ENCODE measurements around the gene UBR4. TPM values are rescaled to one million over a fixed set of nuclear protein-coding genes. Genes with fewer than 3 reads are reported as not detected.
"Not testable (repeated sequence)": the region's sequence is repeated elsewhere in the genome, so short reads cannot be mapped to it uniquely, and the experiment has no call there.

The UBR4 gene
- total RNA-seq, 2 experiments from 2014 or later, result 133 TPM

- Mint-ChIP-seq H3K36me3 (ENCODE audit: low read depth) (peaks cover 59% of the 10 kb centered on the region), H3K4me3 (no peak overlapping the region), H3K27me3 (no peaks in the 10 kb centered on the region), H3K9me3 (no peaks in the 10 kb centered on the region), H3K27ac (peak overlapping the region; percentile 63), H3K4me1 (ENCODE audit: low read depth) (peaks cover 11% of the 10 kb centered on the region)
- no peak for TF ChIP-seq CTCF (IDR thresholded peaks at IDR 0.05)
- POLR2A ChIA-PET, result interaction anchor here (0.8 to 3.5 kb wide), 4 partner anchors 9 to 25 kb away, joined by 3 to 19 read pairs (median 4); partner anchors contain the start of gene UBR4
- CTCF ChIA-PET, result interaction anchor here (0.8 to 1.3 kb wide), 6 partner anchors 9 to 211 kb away, joined by 3 to 4 read pairs (median 3); no protein-coding TSS in a partner anchor
- no peak for DNase-seq
- intact Hi-C loops (cut with micrococcal nuclease), result no loop called here
- no peak for ATAC-seq
Measured at GRCh38 chr1:19220080-19220846, 10.2 kb upstream of the UBR4 start.

GRCh38 chr1:19219451-19219850, 9.4 kb upstream of the UBR4 start:
- TF ChIP-seq CTCF (IDR thresholded peaks at IDR 0.05), result no peak
- Mint-ChIP-seq H3K4me1 (ENCODE audit: low read depth) (peaks cover 12% of the 10 kb centered on the region), H3K27ac (peak overlapping the region; percentile 63), H3K4me3 (no peak overlapping the region), H3K36me3 (ENCODE audit: low read depth) (peaks cover 54% of the 10 kb centered on the region), H3K27me3 (no peaks in the 10 kb centered on the region), H3K9me3 (no peaks in the 10 kb centered on the region)
- POLR2A ChIA-PET, result interaction anchor here (0.7 to 3.5 kb wide), 5 partner anchors 8 to 26 kb away, joined by 3 to 19 read pairs (median 3); partner anchors contain the start of gene UBR4
- CTCF ChIA-PET, result interaction anchor here (1.0 to 1.3 kb wide), 3 partner anchors 8 to 210 kb away, joined by 3 to 4 read pairs (median 3); no protein-coding TSS in a partner anchor
- ATAC-seq (no peak), DNase-seq (no peak)
- intact Hi-C loops (cut with micrococcal nuclease), result no loop called here

GRCh38 chr1:19216585-19216984, 6.5 kb upstream of the UBR4 start:
- peaks cover 54% of the 10 kb centered on the region for H3K36me3 Mint-ChIP-seq (ENCODE audit: low read depth)
- H3K4me1 Mint-ChIP-seq (ENCODE audit: low read depth), result peaks cover 36% of the 10 kb centered on the region
- CTCF ChIA-PET, result interaction anchor here (0.8 to 2.6 kb wide), 3 partner anchors 9 to 20 kb away, joined by 3 to 8 read pairs (median 4); no protein-coding TSS in a partner anchor
- H3K27me3 Mint-ChIP-seq; DNase-seq; H3K4me3 Mint-ChIP-seq; ATAC-seq; intact Hi-C loops (cut with micrococcal nuclease); H3K9me3 Mint-ChIP-seq: not testable (repeated sequence)
- POLR2A ChIA-PET, result interaction anchor here (1.1 kb wide), 1 partner anchor 15 kb away, joined by 3 read pairs; no protein-coding TSS in a partner anchor
- H3K27ac Mint-ChIP-seq, result peak overlapping the region; percentile 50

GRCh38 chr1:19213580-19213979, 3.5 kb upstream of the UBR4 start:
- TF ChIP-seq CTCF (IDR thresholded peaks at IDR 0.05), result no peak
- Mint-ChIP-seq H3K27me3 (no peaks in the 10 kb centered on the region), H3K36me3 (ENCODE audit: low read depth) (peaks cover 47% of the 10 kb centered on the region), H3K9me3 (no peaks in the 10 kb centered on the region), H3K4me1 (ENCODE audit: low read depth) (peaks cover 35% of the 10 kb centered on the region), H3K4me3 (peak overlapping the region; percentile 3), H3K27ac (peak overlapping the region; percentile 56)
- intact Hi-C loops (cut with micrococcal nuclease), result no loop called here
- ChIA-PET POLR2A (no interaction called here), CTCF (no interaction called here)
- DNase-seq (no peak), ATAC-seq (no peak)

GRCh38 chr1:19212167-19212566, 2.1 kb upstream of the UBR4 start:
- ChIA-PET POLR2A (interaction anchor here (0.7 to 7.7 kb wide), 4 partner anchors 9 to 325 kb away, joined by 3 to 54 read pairs (median 16); partner anchors contain the start of genes EMC1 and MRTO4), CTCF (interaction anchor here (1.0 to 1.4 kb wide), 3 partner anchors 8 to 33 kb away, joined by 3 to 4 read pairs (median 3); no protein-coding TSS in a partner anchor)
- no peak for DNase-seq
- no peak for TF ChIP-seq CTCF (IDR thresholded peaks at IDR 0.05)
- Mint-ChIP-seq H3K27ac (peak overlapping the region; percentile 56), H3K4me1 (ENCODE audit: low read depth) (peaks cover 45% of the 10 kb centered on the region), H3K9me3 (no peaks in the 10 kb centered on the region), H3K36me3 (ENCODE audit: low read depth) (peaks cover 49% of the 10 kb centered on the region), H3K4me3 (peak overlapping the region; percentile 93), H3K27me3 (no peaks in the 10 kb centered on the region)
- intact Hi-C loops (cut with micrococcal nuclease), result no loop called here
- ATAC-seq, result no peak
